Left lung (tissue), 10 donors: Measurements from ENCODE around the gene CALHM3. TPM values are rescaled to one million over a fixed set of nuclear protein-coding genes. Genes with fewer than 3 reads are reported as not detected.

Experiments used
- ATAC-seq: fragments of 200-7000 bp; cut with Tn5 transposase; one replicate; pipeline ENCODE4 v1.9.1; 2020; ENCODE audit warnings: moderate library complexity
- DNase-seq, 4 donors: peaks; one replicate each; pipeline ENCODE4 v3.0.0-alpha.2; 2013 to 2020
- H3K27ac ChIP-seq, 2 donors: fragments of 200-600 bp; sonication (generic) in 1 of 2; one replicate each; pipeline versions ENCODE4 v1.5.0 to v1.8.0; 2020 to 2021
- H3K27me3 ChIP-seq, 2 donors: fragments of 200-600 bp; sonication (generic) in 1 of 2; one replicate each; pipeline versions ENCODE4 v1.5.0 to v1.8.0; 2020 to 2021
- H3K36me3 ChIP-seq, 2 donors: fragments of 200-600 bp; sonication (generic) in 1 of 2; one replicate each; pipeline versions ENCODE4 v1.5.0 to v1.8.0; 2020 to 2021
- H3K4me1 ChIP-seq, 2 donors: fragments of 200-600 bp; one replicate each; pipeline ENCODE4 v1.8.0; 2021
- H3K4me3 ChIP-seq, 2 donors: fragments of 200-600 bp; sonication (generic) in 1 of 2; one replicate each; pipeline versions ENCODE4 v1.5.0 to v1.8.0; 2020 to 2021; ENCODE audit warnings: mild to moderate bottlenecking in 1 of 2
- H3K9me3 ChIP-seq, 2 donors: fragments of 200-600 bp; sonication (generic) in 1 of 2; one replicate each; pipeline versions ENCODE4 v1.5.0 to v1.8.0; 2020 to 2021
- CTCF ChIP-seq, 2 donors: fragments of 200-600 bp; sonication (generic) in 1 of 2; IDR thresholded peaks; one replicate each; pipeline versions ENCODE4 v1.5.0 to v1.8.0; 2021; ENCODE audit warnings: antibody characterized with exemption in 2 of 2
- intact Hi-C, 2 donors: fragments of 100-400 bp; cut with DNase I; formaldehyde crosslinking; loops; one replicate each; pipeline versions ENCODE4 v1.11.2 to v1.14.2; 2022
- polyA plus RNA-seq, 6 donors: library from polyadenylated mRNA; unstranded; fragments of 120-200 nt; gene quantifications; one replicate each; pipeline ENCODE4 v1.2.1, GENCODE V29; 2013; ENCODE audit not compliant: insufficient read length in 6 of 6
- total RNA-seq, 2 donors: library from RNA; stranded (reverse); fragmentation: NEBNext Ultra II Directional; extraction: Animal tissue kit (Norgen Biotek cat#: 25700); gene quantifications; one replicate each; pipeline ENCODE4 v1.2.1, GENCODE V29; 2021
- donor health status: DM: no; HTN: yes; CAD: no.
- donor health status: DM: no; HTN: no; CAD: no.

Gene CALHM3
- total and polyA plus RNA-seq, 8 donors, result 0.16 TPM; not detected in 7

- no peak for ATAC-seq
- no peak overlapping the region for H3K27ac ChIP-seq
- intact Hi-C loops, result no loop called here
- no peak for TF ChIP-seq CTCF (IDR thresholded peaks at IDR 0.05)
- no peaks in the 10 kb centered on the region for H3K9me3 ChIP-seq
- H3K36me3 ChIP-seq, result no peaks in the 10 kb centered on the region
- H3K27me3 ChIP-seq, result peaks cover 0 to 19% of the 10 kb centered on the region in 2 donors
- H3K4me3 ChIP-seq, result no peak overlapping the region
- H3K4me1 ChIP-seq, result peaks cover 5 to 13% of the 10 kb centered on the region in 2 donors
- DNase-seq, result peak in 1 of 4 donors; percentile 73
These were observed 5.8 kb downstream of the CALHM3 start for GRCh38 chr10:103473261-103473671.

- intact Hi-C loops, result no loop called here
- Histone ChIP-seq H3K27ac (peak overlapping the region in 1 of 2 donors; percentile 78), H3K36me3 (no peaks in the 10 kb centered on the region), H3K4me1 (peaks cover 5 to 13% of the 10 kb centered on the region in 2 donors), H3K4me3 (no peak overlapping the region), H3K27me3 (peaks cover 0 to 19% of the 10 kb centered on the region in 2 donors), H3K9me3 (no peaks in the 10 kb centered on the region)
- TF ChIP-seq CTCF (IDR thresholded peaks at IDR 0.05), result no peak
- DNase-seq, result peak in 1 of 4 donors; percentile 54
- no peak for ATAC-seq
These were observed 7.0 kb downstream of the CALHM3 start for GRCh38 chr10:103472005-103472404.

GRCh38 chr10:103470761-103471653, 8.0 kb downstream of the CALHM3 start:
- Histone ChIP-seq H3K4me3 (no peak overlapping the region), H3K27ac (peak overlapping the region in 1 of 2 donors; percentile 78), H3K4me1 (peaks cover 5 to 13% of the 10 kb centered on the region in 2 donors), H3K9me3 (no peaks in the 10 kb centered on the region), H3K36me3 (no peaks in the 10 kb centered on the region), H3K27me3 (peaks cover 0 to 19% of the 10 kb centered on the region in 2 donors)
- no peak for TF ChIP-seq CTCF (IDR thresholded peaks at IDR 0.05)
- peak; percentile 80 for ATAC-seq
- peak in 2 of 4 donors; percentile 65 to 69 for DNase-seq
- intact Hi-C loops, result no loop called here

DNA sequence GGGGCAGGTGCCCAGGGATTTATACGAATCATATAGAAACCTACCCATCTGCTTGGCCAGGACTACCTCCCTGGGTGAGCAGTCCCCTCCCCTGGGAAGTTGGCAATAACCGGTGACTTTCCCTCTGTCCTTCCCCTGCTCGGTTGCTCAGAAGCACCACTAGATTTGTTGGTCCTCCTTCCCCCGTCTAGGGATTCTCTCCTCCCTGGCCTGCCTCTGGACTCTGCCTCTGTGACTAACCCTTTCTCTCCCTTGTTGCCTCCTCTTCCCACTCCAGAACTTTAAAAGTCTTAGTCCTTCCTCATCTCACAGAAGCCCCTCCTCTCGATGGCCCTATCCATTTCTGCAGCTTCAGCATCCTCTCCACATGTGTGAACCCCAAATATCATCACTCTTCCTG, 9.8 kb downstream of the CALHM3 start:
- H3K4me1 ChIP-seq, result peaks cover 5 to 13% of the 10 kb centered on the region in 2 donors
- ATAC-seq (no peak), DNase-seq (no peak)
- H3K36me3 ChIP-seq, result no peaks in the 10 kb centered on the region
- intact Hi-C loops, result no loop called here
- peaks cover 0 to 19% of the 10 kb centered on the region in 2 donors for H3K27me3 ChIP-seq
- no peak for TF ChIP-seq CTCF (IDR thresholded peaks at IDR 0.05)
- no peak overlapping the region for H3K4me3 ChIP-seq
- H3K27ac ChIP-seq, result no peak overlapping the region
- no peaks in the 10 kb centered on the region for H3K9me3 ChIP-seq

DNA sequence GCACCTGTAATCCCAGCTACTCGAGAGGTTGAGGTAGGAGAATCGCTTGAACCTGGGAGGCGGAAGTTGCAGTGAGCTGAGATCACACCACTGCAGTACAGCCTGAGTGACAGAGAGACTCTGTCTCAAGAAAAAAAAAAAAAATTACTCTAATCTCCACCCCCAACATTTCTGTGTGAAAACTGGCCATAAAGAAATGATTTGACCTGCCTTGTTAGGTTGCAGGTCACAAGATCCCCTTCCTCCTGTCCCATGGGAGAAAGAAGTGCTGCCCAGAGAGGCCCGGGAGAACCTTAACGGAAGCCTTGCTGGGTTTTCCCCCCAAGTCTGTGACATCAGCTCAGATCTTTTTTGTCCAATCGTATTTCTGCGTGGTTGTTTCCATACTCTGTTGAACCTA, 11.6 kb downstream of the CALHM3 start:
- Histone ChIP-seq H3K27me3 (peaks cover 0 to 19% of the 10 kb centered on the region in 2 donors), H3K27ac (no peak overlapping the region), H3K4me3 (no peak overlapping the region), H3K36me3 (no peaks in the 10 kb centered on the region), H3K9me3 (no peaks in the 10 kb centered on the region), H3K4me1 (peaks cover 5 to 7% of the 10 kb centered on the region in 2 donors)
- DNase-seq, result no peak
- no peak for ATAC-seq
- no peak for TF ChIP-seq CTCF (IDR thresholded peaks at IDR 0.05)
- intact Hi-C loops, result no loop called here
